Measurements from ENCODE around the gene ANTKMT. TPM values are rescaled to one million over a fixed set of nuclear protein-coding genes. Genes with fewer than 3 reads are reported as not detected.

ANTKMT gene
- total RNA-seq, 2 experiments from 2014 or later = 8.4 to 9.3 TPM

DNA sequence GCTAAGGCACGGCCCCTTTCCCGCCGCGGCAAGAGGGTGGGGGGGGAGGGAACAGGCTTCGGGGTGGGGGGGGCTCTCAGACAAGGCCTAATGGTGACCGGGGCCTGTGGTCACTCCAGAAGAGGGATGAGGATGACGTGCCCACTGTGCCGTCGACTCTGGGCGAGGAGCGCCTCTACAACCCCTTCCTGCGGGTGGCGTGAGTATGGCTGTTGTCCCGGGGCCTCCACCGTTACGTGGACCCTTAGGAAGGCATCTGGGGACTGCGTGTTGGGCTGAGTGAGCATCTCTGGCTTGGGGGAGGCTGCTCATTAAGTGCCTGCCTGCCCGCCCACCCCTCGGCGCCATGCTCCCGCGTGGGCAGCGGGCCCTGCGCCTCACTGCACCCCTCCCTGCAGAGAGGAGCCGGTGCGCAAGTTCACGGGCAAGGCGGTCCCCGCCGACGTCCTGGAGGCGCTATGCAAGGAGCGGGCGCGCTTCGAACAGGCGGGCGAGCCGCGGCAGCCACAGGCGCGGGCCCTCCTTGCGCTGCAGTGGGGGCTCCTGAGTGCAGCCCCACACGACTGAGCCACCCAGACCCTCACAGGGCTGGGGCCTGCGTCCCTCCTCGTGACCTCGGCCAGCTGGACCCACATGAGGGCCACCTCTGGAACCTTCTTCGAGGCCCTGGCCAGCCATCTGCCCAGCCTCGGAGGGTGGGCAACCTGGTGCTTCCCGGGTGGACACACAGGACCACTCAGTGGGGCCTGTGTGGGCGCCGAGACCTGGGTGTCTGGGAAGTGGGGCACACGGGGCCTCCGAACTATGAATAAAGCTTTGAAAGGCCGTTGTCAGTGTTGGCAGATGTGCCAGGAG, 8.2 kb downstream of the ANTKMT start:
- DNase-seq = no peak

DNA sequence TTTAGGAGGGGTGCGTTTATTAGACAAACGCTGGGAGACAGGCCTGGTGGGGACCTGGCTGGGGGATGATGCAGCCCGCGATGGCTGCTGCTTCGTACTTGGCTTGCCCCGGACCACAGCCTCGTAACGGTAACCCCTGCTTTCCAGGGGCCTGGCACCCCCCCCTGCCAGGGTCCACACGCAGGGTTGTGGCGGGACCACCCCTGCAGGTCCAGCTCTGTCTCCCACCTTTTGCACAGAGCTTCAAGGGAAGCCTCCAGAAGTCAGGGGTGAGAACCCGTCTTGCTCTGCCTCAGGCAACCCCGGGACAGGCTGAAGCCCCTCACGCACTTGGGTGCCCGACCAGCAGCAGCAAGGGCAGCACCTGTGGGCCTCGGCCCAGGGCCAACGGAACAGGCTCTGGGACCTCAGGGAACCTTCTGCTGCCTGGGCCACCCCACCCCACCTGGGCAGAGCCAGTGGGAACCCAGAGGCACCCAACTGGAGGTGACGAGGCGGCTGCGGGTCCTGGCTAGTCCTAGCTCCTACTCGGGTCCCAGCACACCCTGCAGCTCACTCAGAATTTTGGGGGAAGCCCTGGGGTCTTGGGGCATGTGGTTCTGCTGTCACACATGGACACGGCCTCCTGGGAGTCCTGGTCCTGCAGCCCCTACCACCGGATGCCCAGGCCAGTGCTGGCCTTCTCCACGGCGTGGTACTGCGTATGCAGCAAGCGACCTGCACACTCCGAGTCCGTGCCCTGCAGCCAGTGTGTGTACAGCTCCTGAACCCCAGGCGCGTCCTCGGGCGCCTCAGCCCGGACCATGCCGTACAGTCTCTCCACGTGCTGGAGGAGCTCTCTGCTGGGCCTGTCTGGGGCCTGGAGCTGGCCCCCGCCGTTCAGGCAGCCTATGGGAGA, 9.1 kb downstream of the ANTKMT start:
- DNase-seq = no peak
- Mint-ChIP-seq H3K4me3 (no peak overlapping the region), H3K4me1 (peaks cover 3% of the 10 kb centered on the region), H3K9me3 (no peaks in the 10 kb centered on the region), H3K36me3 (ENCODE audit: low read depth) (peaks cover 9% of the 10 kb centered on the region), H3K27ac (no peak overlapping the region), H3K27me3 (no peaks in the 10 kb centered on the region)
- ChIA-PET CTCF (no interaction called here), POLR2A (interaction anchor here (0.7 to 1.3 kb wide), 5 partner anchors 10 to 58 kb away, joined by 3 to 4 read pairs (median 4); partner anchors contain the start of genes CHTF18, CIAO3 and RPUSD1)

More for the DNA sequence above, 8.2 kb downstream of the ANTKMT start:
- peaks cover 3% of the 10 kb centered on the region for H3K4me1 Mint-ChIP-seq
- POLR2A ChIA-PET = interaction anchor here (0.7 to 2.5 kb wide), 4 partner anchors 13 to 59 kb away, joined by 4 to 7 read pairs (median 6); partner anchors contain the start of genes CHTF18, RPUSD1 and WDR24
- H3K27me3 Mint-ChIP-seq = no peaks in the 10 kb centered on the region
- no peak overlapping the region for H3K27ac Mint-ChIP-seq
- CTCF ChIA-PET = interaction anchor here (1.9 kb wide), 1 partner anchor 12 kb away, joined by 9 read pairs; the partner anchor contains the start of gene CIAO3
- no peaks in the 10 kb centered on the region for H3K9me3 Mint-ChIP-seq
- no peak overlapping the region for H3K4me3 Mint-ChIP-seq
- H3K36me3 Mint-ChIP-seq (ENCODE audit: low read depth) = peaks cover 4% of the 10 kb centered on the region

DNA sequence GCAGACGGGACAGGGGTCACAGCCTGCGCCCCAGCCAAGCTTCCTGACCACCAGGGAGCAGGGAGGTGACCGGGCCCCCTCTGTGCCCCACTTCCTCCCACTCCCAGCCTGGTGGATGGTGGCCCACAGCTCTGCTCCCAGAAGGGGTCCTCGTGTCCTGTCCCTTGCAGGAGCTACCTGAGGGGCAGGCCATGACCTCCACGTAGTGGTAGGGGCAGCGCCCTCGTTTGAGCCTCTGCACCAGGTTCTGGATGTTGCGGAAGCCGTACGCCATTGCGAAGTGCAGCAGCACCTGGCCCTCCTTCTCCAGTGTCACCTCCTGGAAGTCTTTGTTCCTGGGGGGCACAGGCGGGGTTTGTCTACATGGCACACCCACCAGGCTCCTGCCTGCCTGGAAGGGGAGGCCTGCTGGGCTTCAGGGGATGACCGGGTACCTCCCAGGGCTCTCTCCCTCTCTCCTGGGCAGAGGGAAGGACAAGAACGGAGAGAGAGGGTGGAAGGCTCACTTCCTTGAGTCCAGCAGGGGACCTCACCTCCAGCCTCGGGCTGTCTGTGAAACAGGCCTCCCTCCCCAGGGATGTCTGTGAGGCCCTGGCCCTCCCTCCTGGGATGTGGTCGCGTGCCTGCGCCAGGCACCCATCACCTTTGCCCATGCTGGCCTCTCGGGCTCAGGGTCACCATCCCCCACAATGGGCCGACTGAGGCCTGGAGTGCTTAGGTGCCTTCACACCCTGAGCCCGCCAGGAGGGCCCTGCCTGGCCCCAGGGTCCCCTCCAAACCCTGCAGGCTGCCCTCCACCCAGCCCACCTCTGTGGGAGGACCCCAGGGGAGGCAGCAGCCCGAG, 9.9 kb downstream of the ANTKMT start:
- no peak overlapping the region for H3K27ac Mint-ChIP-seq
- no peaks in the 10 kb centered on the region for H3K27me3 Mint-ChIP-seq
- H3K9me3 Mint-ChIP-seq = no peaks in the 10 kb centered on the region
- H3K4me1 Mint-ChIP-seq = peaks cover 12% of the 10 kb centered on the region
- CTCF ChIA-PET = interaction anchor here (0.8 to 1.4 kb wide), 2 partner anchors 56 to 173 kb away, joined by 3 read pairs; no protein-coding TSS in a partner anchor
- peaks cover 13% of the 10 kb centered on the region for H3K36me3 Mint-ChIP-seq (ENCODE audit: low read depth)
- no peak overlapping the region for H3K4me3 Mint-ChIP-seq
- no peak for DNase-seq
- POLR2A ChIA-PET = interaction anchor here (0.9 to 1.3 kb wide), 4 partner anchors 9 to 57 kb away, joined by 3 to 4 read pairs (median 4); partner anchors contain the start of genes CHTF18, CIAO3 and RPUSD1

DNA sequence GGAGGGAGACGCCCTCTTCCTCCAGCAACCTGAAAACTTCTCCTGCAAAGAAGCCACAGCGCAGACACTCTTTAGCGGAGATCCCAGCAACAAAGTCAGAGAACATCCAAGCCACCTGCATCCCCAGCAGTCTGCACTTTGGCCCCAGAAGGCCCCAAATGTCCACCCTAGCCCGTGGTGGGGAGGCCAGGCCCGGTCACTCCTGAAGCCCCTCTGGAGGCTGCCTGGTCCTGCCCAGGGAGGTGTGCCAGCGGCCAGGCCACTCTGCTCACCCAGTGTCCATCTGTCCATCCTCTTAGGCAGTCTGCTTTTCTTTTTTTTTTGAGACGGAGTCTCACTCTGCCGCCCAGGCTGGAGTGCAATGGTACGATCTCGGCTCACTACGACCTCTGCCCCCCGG, 11.4 kb downstream of the ANTKMT start:
- ChIA-PET POLR2A (interaction anchor here (1.6 kb wide), 1 partner anchor 11 kb away, joined by 6 read pairs; the partner anchor contains the start of gene ANTKMT), CTCF (interaction anchor here (1.4 kb wide), 1 partner anchor 54 kb away, joined by 3 read pairs; no protein-coding TSS in a partner anchor)
- H3K4me1 Mint-ChIP-seq = peaks cover 21% of the 10 kb centered on the region
- H3K27ac Mint-ChIP-seq = no peak overlapping the region
- H3K4me3 Mint-ChIP-seq = no peak overlapping the region
- peaks cover 21% of the 10 kb centered on the region for H3K36me3 Mint-ChIP-seq (ENCODE audit: low read depth)
- H3K9me3 Mint-ChIP-seq = no peaks in the 10 kb centered on the region
- DNase-seq = no peak
- H3K27me3 Mint-ChIP-seq = no peaks in the 10 kb centered on the region

DNA sequence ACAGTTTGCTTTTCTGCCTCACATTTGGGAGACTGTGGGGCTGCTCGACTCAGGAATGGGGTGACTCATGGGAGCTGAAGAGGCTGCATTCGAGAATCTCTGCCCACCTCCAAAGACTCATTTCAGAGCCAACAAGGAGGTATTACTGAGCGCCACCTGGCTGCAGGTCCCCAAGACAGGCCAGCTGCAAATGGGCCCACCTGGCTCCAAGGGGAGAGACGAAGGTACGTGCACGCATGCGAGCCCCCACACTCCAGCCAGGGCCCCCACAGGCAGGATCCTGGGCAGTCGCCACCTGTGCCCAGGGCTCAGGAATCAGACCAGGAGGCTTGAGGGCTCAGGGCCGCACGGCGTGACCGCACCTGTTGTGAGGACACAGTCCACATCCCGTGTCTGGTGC, 12.0 kb downstream of the ANTKMT start:
- Mint-ChIP-seq H3K36me3 (ENCODE audit: low read depth) (peaks cover 24% of the 10 kb centered on the region), H3K27ac (no peak overlapping the region), H3K4me3 (no peak overlapping the region), H3K9me3 (no peaks in the 10 kb centered on the region), H3K4me1 (peaks cover 25% of the 10 kb centered on the region), H3K27me3 (no peaks in the 10 kb centered on the region)
- DNase-seq = no peak
- CTCF ChIA-PET = interaction anchor here (1.2 kb wide), 1 partner anchor 16 kb away, joined by 3 read pairs; no protein-coding TSS in a partner anchor
- POLR2A ChIA-PET = interaction anchor here (1.6 kb wide), 1 partner anchor 11 kb away, joined by 6 read pairs; the partner anchor contains the start of gene ANTKMT

DNA sequence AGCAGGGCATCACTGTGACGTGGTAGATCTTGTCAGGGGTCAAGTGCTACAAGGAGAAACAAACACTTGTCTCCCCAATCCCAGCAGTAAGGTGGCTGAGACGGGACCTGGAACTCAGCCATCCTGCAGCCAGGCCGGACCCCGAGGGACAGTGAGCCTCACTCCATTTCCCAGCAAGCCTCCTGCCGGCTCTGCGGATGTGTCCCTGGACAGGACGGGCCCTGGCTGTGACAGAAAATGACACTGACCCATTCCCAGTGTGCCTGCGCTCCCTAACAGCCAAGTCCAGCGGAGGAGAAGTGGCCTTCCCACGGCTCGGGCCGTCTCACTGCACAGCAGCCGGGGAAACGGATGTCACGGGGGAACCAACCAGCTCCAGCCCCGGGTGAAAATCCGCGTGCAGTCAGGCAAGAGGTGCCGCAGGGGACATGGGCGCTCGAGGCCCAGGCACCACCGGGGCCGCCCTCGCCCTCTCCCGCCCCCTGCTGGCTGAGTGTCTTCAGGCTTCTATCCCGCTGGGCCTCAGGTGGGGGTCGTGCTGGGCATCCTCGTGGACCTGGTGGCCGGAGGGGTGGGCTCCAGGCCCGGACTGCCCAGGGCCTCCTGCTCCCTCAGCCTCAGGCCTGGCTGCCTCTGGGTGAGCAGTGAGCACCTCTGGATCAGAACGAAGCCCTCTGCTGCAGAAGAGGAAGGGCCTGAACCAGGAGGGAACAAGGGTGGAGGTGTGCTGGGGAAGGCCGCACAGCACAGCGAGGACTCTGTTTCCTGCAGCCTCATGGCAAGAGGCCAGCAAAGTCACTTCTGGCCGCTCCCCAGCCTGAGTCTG, 12.6 kb downstream of the ANTKMT start:
- H3K4me3 Mint-ChIP-seq = no peak overlapping the region
- CTCF ChIA-PET = interaction anchor here (1.2 kb wide), 1 partner anchor 16 kb away, joined by 3 read pairs; no protein-coding TSS in a partner anchor
- no peaks in the 10 kb centered on the region for H3K9me3 Mint-ChIP-seq
- no peak for DNase-seq
- peaks cover 26% of the 10 kb centered on the region for H3K36me3 Mint-ChIP-seq (ENCODE audit: low read depth)
- H3K27me3 Mint-ChIP-seq = no peaks in the 10 kb centered on the region
- no peak overlapping the region for H3K27ac Mint-ChIP-seq
- peaks cover 27% of the 10 kb centered on the region for H3K4me1 Mint-ChIP-seq
- POLR2A ChIA-PET = interaction anchor here (1.6 kb wide), 1 partner anchor 12 kb away, joined by 6 read pairs; the partner anchor contains the start of gene ANTKMT

DNA sequence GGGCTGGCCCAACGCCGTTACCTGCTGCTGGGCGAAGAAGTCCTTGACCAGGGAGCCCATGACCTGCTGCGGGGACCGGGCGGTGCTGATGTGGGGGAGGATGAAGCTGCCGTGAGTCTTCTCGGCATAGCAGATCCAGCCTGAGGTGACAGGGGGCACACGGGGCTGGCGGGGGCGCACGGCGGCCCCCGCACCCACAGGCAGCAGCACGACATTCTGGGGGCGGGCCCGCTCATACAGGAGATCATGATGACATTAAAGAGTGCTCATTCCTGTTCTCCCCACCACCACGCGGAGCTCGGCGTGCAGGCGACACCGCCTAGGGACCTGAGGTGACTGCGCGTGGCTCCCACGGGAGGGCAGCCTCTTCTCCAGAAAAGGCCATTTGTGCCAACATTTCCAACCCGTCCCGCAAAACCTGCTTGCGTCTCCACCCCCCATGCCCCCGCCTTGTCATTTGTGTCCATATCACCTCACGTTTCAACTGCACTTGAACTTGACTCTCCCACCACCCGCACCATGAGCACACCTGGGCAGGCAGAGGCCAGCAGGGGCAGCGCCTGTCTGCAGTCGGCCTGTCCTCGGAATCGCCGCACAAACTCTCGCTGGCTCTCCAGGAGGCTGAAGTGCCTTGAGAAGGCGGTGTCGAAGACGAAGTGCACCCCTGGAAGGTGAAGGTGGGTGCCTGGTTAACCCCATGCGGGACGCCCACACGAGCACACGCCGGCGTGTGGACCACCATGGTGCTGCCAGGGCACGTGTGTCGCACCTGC, 13.4 kb downstream of the ANTKMT start:
- H3K27me3 Mint-ChIP-seq = no peaks in the 10 kb centered on the region
- peaks cover 31% of the 10 kb centered on the region for H3K4me1 Mint-ChIP-seq
- peaks cover 30% of the 10 kb centered on the region for H3K36me3 Mint-ChIP-seq (ENCODE audit: low read depth)
- ChIA-PET CTCF (interaction anchor here (0.6 to 1.2 kb wide), 2 partner anchors 17 to 22 kb away, joined by 3 read pairs; no protein-coding TSS in a partner anchor), POLR2A (interaction anchor here (1.8 kb wide), 1 partner anchor 10 kb away, joined by 5 read pairs; no protein-coding TSS in a partner anchor)
- no peak overlapping the region for H3K4me3 Mint-ChIP-seq
- no peak overlapping the region for H3K27ac Mint-ChIP-seq
- no peaks in the 10 kb centered on the region for H3K9me3 Mint-ChIP-seq
- no peak for DNase-seq

DNA sequence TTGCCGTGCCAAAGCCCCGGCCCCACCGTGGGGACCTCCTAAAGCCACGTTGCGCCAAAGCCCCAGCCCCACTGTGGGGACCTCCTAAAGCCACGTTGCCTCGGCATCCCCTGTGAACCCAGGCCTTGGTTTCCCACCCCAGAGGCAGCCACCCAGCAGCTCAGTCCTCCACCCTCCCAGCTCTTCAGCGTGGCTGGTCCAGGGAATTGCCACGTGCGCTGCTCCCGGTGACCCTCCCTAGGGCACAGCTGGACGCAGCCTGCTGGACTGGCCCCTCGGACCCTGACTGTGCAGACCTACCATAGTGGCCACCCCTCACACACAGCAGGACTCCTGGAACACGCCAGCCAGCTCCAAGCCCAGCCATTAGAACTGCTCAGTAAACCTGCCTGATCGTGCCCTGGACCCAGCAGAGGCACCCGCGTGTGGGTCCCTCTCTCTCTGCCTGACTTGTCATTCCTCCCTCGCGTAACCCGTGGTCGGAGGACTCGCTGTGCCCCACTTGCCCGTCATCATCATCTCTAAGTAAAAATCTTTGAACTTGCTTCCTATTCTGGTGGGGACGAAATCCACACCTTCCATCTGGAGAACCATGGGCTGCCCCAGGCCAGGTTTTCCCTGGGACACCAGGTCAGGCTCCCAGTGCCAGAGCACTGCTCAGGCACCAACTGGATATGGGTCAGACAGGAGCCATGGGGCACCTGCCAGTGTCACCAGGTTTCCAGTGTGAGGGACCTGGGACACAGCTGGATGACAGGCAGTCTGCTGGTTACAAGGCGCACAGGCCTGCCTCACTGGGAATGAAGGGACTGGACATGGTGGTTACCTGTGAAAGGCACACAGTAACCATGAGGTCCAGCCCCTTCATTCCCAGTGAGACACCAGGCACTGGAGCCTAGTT, 14.3 kb downstream of the ANTKMT start:
- H3K9me3 Mint-ChIP-seq = no peaks in the 10 kb centered on the region
- H3K4me1 Mint-ChIP-seq = peaks cover 36% of the 10 kb centered on the region
- no peak overlapping the region for H3K4me3 Mint-ChIP-seq
- POLR2A ChIA-PET = interaction anchor here (1.1 to 1.8 kb wide), 3 partner anchors 11 to 40 kb away, joined by 3 to 5 read pairs (median 4); partner anchors contain the start of gene ANTKMT
- H3K27me3 Mint-ChIP-seq = no peaks in the 10 kb centered on the region
- DNase-seq = no peak
- peak overlapping the region; percentile 57 for H3K27ac Mint-ChIP-seq
- CTCF ChIA-PET = interaction anchor here (0.6 to 1.5 kb wide), 6 partner anchors 10 to 28 kb away, joined by 3 to 8 read pairs (median 5); partner anchors contain the start of genes ANTKMT and METRN
- H3K36me3 Mint-ChIP-seq (ENCODE audit: low read depth) = peaks cover 32% of the 10 kb centered on the region

DNA sequence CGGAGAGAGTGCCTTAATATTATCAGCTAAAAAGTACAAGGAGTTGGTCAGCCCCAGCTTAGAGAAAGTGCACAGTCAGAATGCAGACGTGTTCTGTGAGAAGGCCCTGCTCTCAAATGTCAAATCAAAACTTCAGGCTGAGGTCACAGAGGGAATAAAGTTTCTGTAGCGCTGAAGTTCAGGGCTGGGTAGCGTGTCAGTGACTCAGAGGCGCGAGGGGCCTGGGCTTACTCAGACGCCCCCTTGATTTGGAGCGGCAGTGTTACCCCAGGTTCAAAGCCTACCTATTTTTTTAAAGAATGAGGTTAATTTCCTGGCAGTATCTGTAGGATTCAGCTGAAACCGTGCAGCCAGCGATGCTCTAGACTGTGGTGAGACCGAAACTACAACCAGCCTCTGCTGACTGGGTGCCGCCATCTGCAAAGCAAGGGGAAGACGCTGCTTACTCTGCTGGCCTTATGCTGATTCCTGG, 15.1 kb downstream of the ANTKMT start:
- ChIA-PET POLR2A (interaction anchor here (0.8 to 1.8 kb wide), 5 partner anchors 8 to 46 kb away, joined by 3 to 5 read pairs (median 4); partner anchors contain the start of genes ANTKMT and WDR24), CTCF (interaction anchor here (1.0 to 1.5 kb wide), 6 partner anchors 11 to 29 kb away, joined by 3 to 8 read pairs (median 5); partner anchors contain the start of genes ANTKMT and METRN)
- Mint-ChIP-seq H3K9me3 (no peaks in the 10 kb centered on the region), H3K4me3 (no peak overlapping the region), H3K27me3 (no peaks in the 10 kb centered on the region), H3K27ac (peak overlapping the region; percentile 57), H3K4me1 (peaks cover 36% of the 10 kb centered on the region), H3K36me3 (ENCODE audit: low read depth) (peaks cover 32% of the 10 kb centered on the region)
- peak; percentile 57 for DNase-seq
